Gastrocnemius medialis (tissue), 4 donors: ENCODE results near the gene ZFAND4.

Experiments used
- CTCF ChIP-seq, 5 experiments: fragments of 450-650 bp in 3 of 5; fragments of 200-600 bp in 2 of 5; sonication (generic) in 2 of 5; IDR thresholded peaks in 4 of 5; conservative IDR thresholded peaks in 1 of 5; 1 replicate in 4 of 5; 2 replicates in 1 of 5; pipeline ENCODE4 v1.5.1; 2016 to 2019; ENCODE audit warnings: antibody characterized with exemption in 5 of 5, mild to moderate bottlenecking in 3 of 5, moderate library complexity in 3 of 5
- POLR2A ChIP-seq, 2 donors: fragments of 450-650 bp; IDR thresholded peaks; one replicate each; pipeline ENCODE4 v1.6.1; 2017; ENCODE audit warnings: antibody characterized with exemption in 2 of 2, mild to moderate bottlenecking in 2 of 2, moderate library complexity in 2 of 2

- TF ChIP-seq CTCF (IDR thresholded peaks at IDR 0.05 in 4 of 5, conservative IDR thresholded peaks at IDR 0.05 in 1 of 5) = no peak
- no peak for TF ChIP-seq POLR2A (IDR thresholded peaks at IDR 0.05)
Observed at GRCh38 chr10:45614869-45615268, 57.7 kb downstream of the ZFAND4 start.
